Measurements from ENCODE around the gene LPP.
A peak's percentile ranks its signal among the peaks of the same experiment; 100 is the strongest.

The LPP gene

GRCh38 chr3:188330138-188330537 lies 176.2 kb downstream of the LPP start:
- DNase-seq (ENCODE audit: low read depth in 2 of 2): no peak

DNA sequence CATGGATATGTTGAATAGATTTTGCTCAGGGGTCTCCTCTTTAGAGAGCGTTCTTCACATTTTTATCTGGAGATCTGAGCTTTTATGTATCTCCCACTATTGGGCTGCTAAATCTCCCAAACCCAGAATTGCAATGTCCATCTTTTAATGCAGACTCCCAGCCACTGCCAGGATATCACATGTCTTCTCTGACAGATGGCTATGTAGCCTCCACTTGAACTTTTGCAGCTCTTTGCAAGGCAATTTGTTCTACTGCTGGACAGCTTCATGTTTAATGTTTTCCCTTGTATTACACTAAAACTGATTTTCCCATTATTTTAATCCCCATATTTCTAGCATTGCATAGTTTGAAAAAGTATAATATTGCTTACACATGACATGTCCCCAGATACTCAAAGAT lies 177.2 kb downstream of the LPP start:
- DNase-seq (ENCODE audit: low read depth in 2 of 2): no peak

- DNase-seq (ENCODE audit: low read depth in 2 of 2): no peak
These were observed 178.1 kb downstream of the LPP start for GRCh38 chr3:188332085-188332484.

DNA sequence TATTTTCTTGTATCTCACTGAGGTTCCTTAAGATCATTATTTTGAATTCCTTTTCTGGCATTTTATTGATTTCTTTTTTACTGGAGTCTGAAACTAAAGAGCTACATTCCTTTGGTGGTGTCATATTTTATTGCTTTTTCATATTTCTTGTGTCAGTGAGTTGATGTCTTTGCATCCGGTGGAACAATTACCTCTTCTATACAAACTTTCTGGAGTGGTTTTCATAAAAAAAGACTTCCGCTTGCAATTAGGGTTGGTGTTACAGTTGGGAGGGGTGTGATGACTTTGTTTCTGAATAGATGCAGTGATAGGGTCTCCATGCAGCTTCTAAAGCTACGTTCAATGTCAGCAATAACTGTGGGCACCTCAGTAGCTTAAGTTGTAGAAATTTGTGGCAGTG lies 181.7 kb downstream of the LPP start:
- no peak for DNase-seq (ENCODE audit: low read depth in 2 of 2)

DNA sequence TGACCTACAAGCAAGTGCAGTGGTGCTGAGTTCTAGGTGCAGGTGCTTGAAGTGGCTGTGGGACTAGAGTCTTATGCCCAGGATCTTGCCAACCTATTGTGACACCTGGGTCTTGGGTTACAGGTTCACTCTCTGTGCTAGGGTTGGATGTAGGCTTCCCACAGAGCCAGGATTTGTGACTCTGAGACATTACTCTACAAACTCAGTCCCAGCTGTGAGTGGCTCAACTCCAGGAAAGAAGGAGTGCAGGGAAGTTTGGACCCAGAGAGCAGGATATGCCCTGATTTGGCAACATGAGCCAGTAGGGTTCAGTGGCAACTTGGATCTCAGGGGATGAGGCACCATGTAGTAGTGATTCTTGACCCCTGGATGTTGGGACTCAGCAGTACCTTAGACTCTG lies 182.2 kb downstream of the LPP start:
- DNase-seq (ENCODE audit: low read depth in 2 of 2): no peak

- no peak for DNase-seq (ENCODE audit: low read depth in 2 of 2)
These were observed 183.3 kb downstream of the LPP start for GRCh38 chr3:188337232-188337631.

DNA sequence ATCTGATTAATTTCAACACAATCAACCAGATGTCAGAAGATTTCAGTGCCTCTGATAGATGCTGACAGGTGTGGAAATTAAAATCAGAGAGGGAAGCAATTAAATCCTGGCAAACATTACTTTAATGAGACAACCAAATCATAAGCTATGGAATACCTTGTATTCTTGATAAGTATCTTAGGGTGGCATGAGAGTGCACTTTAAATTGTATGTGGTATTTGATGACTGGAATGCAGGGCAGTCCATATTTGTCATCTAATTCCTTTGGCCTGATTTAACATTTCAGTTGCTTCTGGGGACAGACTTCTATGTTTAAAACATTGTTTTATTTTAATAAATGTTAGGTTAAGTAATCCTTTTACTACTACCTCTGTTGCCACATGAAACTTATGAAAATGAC lies 184.1 kb downstream of the LPP start:
- DNase-seq (ENCODE audit: low read depth in 2 of 2): no peak

DNA sequence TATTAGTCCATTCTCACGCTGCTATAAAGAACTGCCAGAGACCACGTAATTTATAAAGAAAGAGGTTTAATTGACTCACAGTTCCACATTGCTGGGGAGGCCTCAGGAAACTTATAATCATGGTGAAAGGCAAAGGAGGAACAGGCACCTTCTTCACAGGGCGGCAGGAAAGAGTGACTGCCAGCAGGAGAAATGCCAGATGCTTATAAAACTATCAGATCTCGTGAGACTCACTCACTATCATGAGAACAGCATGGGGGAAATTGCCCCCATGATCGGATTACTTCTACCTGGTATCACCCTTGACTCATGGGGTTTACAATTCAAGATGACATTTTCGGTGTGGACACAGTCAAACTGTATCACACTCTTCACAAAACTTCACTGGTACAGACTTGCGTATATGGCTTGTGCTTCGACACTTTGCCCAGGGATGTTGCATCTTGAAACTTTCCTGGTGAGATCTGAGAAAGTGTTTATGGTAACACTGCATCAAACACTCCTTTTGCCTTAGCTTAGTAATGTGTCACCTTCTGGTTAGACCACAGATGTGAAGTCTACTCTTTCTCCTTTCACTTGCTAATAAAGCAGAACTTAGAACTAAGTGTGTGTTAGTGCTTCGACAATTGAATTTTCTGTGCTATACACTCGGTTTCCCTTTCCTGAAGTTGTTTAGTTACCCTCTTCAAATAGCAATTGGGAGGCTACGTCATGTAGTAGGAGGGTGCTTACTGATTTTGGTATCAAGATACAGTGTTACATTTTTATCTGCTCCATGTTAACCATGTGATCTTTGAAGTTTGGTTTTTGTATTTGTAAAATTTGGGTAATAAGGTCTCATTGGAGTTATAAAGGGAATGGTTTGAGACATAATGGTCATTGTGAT lies 185.7 kb downstream of the LPP start:
- peak; percentile 45 to 47 for DNase-seq (ENCODE audit: low read depth in 2 of 2)

DNA sequence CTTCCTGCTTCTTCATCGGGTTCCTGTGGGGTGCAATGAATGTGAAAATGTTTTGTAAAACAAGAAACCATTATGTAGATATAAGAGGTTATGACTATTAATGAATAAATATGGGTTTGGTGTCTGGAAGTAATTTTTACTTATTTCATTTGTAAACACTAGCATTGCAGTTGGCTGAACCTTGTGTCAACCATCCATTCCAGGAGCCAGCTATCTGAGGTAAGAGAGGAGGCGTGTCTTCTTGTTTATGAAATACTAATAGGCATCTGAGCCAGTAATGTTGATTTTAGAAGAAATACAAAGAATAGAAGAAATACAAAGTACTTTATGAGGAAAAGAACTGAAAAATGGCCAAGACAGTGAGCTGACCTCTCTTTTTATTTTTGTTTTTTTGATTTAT lies 187.5 kb downstream of the LPP start:
- no peak for DNase-seq (ENCODE audit: low read depth in 2 of 2)

GRCh38 chr3:188342991-188343732 lies 189.2 kb downstream of the LPP start:
- DNase-seq (ENCODE audit: low read depth in 2 of 2): no peak

DNA sequence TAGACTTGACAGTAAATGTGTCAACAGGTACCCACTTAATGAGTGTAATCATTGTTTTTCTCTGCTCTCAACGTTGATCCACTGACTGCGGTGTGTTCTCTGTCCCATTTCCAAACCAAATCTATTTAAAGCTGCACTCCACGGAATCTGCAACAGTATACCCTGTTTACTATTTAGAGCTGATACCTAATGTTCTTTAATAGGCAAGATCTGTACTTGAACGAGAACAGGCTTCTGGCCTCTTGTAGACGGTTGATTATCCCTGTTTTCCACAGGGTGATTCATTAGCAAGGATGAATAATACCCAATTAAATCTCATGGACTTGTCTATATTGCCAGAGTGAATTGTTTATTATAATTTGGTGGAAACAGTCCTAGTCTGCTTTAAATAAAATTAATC lies 189.9 kb downstream of the LPP start:
- DNase-seq (ENCODE audit: low read depth in 2 of 2): no peak

GRCh38 chr3:188345223-188345622 lies 191.3 kb downstream of the LPP start:
- no peak for DNase-seq (ENCODE audit: low read depth in 2 of 2)

DNA sequence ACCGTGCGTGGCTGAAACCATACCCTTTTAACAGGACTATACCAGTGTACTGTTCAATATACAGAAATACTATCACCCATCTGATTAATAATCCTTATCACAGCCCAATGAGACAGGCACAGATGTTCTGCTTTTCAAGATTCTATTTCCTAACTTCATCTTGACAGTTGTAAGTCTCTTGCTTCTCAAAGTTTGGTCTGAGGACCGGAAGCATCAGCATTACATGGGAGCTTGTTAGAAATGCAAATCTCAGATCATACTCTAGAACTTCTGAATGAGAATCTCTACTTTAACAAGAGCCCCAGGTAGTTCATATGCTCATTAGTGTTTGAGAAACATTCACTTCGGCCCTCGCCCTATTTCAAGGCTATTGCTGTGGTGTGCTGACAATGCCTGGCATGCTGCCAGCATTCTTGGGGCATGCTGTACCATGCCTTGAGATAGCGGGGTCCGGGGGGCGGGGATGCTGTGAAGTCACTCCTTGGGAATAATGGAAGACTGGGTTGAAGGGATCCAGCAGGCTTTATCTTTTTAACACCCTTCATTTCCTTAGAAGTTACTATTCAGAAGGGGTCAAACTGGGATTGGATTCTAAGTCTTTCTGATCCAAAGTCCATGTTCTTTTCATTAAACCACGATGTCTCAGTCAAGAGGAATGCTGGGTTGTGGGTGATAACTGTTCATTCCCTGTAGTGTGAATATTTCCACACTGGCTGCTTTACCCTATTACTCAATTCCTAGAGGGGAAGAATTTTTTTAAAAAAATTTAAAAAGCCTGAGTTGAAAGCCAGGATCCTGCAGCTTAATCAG lies 194.7 kb downstream of the LPP start:
- DNase-seq (ENCODE audit: low read depth in 2 of 2): no peak

DNA sequence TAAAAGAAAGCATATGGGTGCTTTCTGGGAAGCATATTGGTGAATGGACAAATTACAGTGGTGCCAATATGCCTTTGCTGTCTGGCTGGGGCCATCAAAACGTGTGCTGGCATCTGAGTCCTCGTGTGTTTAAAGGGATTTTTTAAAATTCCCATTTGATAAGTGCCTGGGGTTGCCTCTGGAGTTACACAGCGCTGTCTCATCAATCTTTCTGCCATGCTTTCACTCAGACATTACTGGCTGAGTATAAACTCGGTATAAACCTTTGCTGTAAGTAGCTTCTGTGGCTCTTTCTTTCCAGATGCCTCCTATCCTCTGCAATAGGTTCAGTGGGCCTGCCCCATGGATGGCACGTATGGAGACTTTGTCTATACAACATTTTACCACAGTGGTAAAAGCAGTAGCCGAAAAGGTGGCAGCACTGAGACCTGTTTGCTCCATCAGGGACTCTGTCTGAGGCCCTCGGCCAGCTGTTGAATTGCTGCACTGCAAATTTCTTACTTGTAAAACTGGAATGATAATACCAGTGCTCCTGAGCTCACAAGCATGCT lies 195.5 kb downstream of the LPP start:
- no peak for DNase-seq (ENCODE audit: low read depth in 2 of 2)

DNA sequence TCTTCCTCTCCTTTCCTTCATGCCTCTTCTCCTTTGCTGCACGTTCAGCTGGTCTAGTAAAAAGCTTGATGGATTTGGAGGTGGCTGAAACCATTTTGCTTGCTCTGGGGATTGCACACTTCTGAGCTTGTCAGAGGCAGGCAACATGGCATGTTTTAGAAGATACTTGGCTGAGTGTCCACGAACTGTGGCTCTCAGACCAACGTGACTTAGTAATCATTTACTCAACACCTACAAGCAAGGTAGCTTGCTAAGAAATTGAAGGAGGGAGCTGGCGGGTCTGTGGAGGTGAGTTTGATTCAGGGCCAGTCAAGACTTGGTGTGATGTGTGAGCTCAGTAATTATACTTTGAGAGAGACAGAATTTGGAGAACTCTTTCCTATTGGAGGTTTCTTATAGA lies 196.0 kb downstream of the LPP start:
- DNase-seq (ENCODE audit: low read depth in 2 of 2): no peak

DNA sequence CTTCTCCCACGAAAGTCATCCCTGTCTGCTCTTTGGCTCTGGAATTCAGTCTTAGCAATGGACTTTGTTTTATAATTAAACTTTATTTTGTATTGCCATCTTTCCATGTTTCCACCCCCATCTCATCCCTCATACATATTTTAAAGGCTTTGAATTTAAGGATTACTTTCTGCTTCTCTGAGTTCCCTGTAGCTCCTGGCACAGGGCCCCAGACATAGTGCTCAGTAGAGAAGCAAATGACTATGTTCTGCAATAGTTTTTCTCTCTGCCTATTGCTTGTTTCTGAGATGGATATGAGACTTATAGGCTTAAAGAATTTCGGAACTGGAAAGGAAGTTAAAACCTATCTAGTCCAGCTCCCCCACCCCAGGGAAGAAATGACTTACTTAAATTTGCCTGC lies 197.0 kb downstream of the LPP start:
- DNase-seq (ENCODE audit: low read depth in 2 of 2): no peak

GRCh38 chr3:188351648-188352047 lies 197.7 kb downstream of the LPP start:
- DNase-seq (ENCODE audit: low read depth in 2 of 2): no peak

DNA sequence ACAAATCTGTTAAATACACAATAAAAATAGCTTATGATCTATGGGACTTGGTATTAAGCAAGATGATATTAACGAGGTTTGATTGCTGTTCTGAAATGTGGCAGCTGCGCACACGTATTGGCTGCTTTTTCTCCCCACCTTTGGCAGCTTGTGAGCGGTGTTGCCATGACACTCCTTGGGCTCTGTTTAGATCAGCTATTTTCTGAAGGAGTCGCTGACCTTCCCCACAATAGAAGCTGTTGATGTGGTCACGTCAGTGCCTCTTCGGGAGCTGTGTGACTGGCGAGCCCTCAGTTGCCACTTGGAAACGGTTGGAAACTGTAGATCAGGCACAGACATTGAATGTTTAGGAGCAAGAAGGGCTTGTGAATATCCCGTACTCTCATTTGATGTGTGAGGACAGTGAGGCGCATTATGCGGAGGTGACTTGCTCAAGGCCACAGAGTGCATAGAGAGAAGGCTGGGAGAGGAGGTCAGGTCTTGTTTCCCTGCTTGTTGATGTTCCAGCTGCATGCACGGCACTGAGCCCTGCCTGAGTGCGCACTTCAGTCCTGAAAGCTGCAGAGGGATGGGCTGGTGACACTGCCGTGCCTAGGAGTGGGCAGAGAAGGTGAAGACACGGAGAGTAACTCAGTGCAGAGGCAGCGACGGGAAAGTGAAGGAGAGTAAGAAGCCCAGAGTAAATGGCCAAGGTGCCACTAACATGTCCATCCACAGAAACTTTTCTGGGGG lies 198.4 kb downstream of the LPP start:
- DNase-seq (ENCODE audit: low read depth in 2 of 2): no peak

DNA sequence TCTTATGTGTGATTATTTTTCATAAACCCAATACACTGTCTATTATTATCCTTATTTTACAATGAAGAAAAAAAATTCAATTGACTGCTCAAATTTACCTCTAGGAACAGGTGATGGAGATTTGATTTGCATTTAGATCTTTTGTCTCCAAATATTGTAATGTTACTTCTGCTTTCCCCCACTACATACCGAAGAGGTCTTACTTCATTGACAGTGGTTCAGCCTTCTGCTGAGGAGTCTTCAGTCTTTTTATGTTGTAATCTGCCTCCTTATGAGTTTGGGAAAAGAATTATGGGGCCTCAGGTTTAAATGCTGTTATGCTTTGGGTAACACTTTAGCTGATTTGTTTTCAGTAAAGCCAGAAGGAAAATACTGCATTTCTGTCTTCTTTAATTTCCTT lies 199.5 kb downstream of the LPP start:
- DNase-seq (ENCODE audit: low read depth in 2 of 2): no peak

- no peak for DNase-seq (ENCODE audit: low read depth in 2 of 2)
These were observed 205.0 kb downstream of the LPP start for GRCh38 chr3:188358787-188359493.
